Gastroesophageal sphincter (tissue), 3 donors: ENCODE data around the gene QKI.

ENCODE experiments used
- EP300 ChIP-seq: sonication (generic); formaldehyde crosslinking; IDR thresholded peaks from one replicate; pipeline ENCODE4 v1.6.1; 2017; ENCODE audit warnings: antibody characterized with exemption, mild to moderate bottlenecking
- POLR2AphosphoS5 ChIP-seq: sonication (generic); formaldehyde crosslinking; IDR thresholded peaks from one replicate; pipeline ENCODE4 v1.6.1; 2017; ENCODE audit warnings: antibody characterized with exemption
- TF ChIP-seq, protein P1 (sequence below), 4 experiments: fragments of 200-600 bp in 2 of 4; fragments of 450-650 bp in 2 of 4; sonication (generic) in 1 of 4; IDR thresholded peaks; one replicate each; pipeline ENCODE4 v1.5.1; 2017 to 2019; ENCODE audit warnings: antibody characterized with exemption in 4 of 4, mild to moderate bottlenecking in 2 of 4, moderate library complexity in 2 of 4

GRCh38 chr6:163369628-163370365 lies 44.7 kb upstream of the QKI start:
- TF ChIP-seq POLR2AphosphoS5 (no peak), EP300 (no peak)
- TF ChIP-seq, protein P1, sequence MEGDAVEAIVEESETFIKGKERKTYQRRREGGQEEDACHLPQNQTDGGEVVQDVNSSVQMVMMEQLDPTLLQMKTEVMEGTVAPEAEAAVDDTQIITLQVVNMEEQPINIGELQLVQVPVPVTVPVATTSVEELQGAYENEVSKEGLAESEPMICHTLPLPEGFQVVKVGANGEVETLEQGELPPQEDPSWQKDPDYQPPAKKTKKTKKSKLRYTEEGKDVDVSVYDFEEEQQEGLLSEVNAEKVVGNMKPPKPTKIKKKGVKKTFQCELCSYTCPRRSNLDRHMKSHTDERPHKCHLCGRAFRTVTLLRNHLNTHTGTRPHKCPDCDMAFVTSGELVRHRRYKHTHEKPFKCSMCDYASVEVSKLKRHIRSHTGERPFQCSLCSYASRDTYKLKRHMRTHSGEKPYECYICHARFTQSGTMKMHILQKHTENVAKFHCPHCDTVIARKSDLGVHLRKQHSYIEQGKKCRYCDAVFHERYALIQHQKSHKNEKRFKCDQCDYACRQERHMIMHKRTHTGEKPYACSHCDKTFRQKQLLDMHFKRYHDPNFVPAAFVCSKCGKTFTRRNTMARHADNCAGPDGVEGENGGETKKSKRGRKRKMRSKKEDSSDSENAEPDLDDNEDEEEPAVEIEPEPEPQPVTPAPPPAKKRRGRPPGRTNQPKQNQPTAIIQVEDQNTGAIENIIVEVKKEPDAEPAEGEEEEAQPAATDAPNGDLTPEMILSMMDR (IDR thresholded peaks at IDR 0.05), result no peak
